DOHH2 (cell line): Measurements from ENCODE around the gene TGM3.

ENCODE experiments used
- EZH2phosphoT487 ChIP-seq: fragments of 200-600 bp; sonication (generic); IDR thresholded peaks from 2 replicates; pipeline ENCODE4 v1.6.1; 2017; ENCODE audit warnings: borderline replicate concordance, mild to moderate bottlenecking, antibody characterized with exemption, low read length, moderate library complexity, mixed read lengths
- TF ChIP-seq, protein P1 (sequence below): fragments of 200-600 bp; sonication (generic); IDR thresholded peaks from one replicate; pipeline ENCODE4 v1.5.1; 2014; ENCODE audit warnings: antibody characterized with exemption, mild to moderate bottlenecking, low read depth, low read length; ENCODE audit not compliant: poor library complexity, severe bottlenecking

GRCh38 chr20:2361035-2361593, 65.3 kb downstream of the TGM3 start:
- TF ChIP-seq, protein P1, sequence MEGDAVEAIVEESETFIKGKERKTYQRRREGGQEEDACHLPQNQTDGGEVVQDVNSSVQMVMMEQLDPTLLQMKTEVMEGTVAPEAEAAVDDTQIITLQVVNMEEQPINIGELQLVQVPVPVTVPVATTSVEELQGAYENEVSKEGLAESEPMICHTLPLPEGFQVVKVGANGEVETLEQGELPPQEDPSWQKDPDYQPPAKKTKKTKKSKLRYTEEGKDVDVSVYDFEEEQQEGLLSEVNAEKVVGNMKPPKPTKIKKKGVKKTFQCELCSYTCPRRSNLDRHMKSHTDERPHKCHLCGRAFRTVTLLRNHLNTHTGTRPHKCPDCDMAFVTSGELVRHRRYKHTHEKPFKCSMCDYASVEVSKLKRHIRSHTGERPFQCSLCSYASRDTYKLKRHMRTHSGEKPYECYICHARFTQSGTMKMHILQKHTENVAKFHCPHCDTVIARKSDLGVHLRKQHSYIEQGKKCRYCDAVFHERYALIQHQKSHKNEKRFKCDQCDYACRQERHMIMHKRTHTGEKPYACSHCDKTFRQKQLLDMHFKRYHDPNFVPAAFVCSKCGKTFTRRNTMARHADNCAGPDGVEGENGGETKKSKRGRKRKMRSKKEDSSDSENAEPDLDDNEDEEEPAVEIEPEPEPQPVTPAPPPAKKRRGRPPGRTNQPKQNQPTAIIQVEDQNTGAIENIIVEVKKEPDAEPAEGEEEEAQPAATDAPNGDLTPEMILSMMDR = no peak
- no peak for TF ChIP-seq EZH2phosphoT487
